Upper lobe of right lung (tissue), 1 donor: ENCODE measurements around the gene SFMBT2. TPM values are rescaled to one million over a fixed set of nuclear protein-coding genes. Genes with fewer than 3 reads are reported as not detected.
A peak's percentile ranks its signal among the peaks of the same experiment; 100 is the strongest.

Experiments used
- ATAC-seq: fragments of 200-7000 bp; cut with Tn5 transposase; one replicate; pipeline ENCODE4 v1.9.1; 2020; ENCODE audit warnings: mild to moderate bottlenecking, moderate library complexity
- DNase-seq: peaks from one replicate; pipeline ENCODE4 v3.0.0-alpha.2; 2020
- H3K27ac ChIP-seq: fragments of 200-600 bp; one replicate; pipeline ENCODE4 v1.8.0; 2022
- H3K27me3 ChIP-seq: fragments of 200-600 bp; one replicate; pipeline ENCODE4 v1.8.0; 2022; ENCODE audit warnings: mild to moderate bottlenecking
- H3K36me3 ChIP-seq: fragments of 200-600 bp; one replicate; pipeline ENCODE4 v1.8.0; 2022
- H3K4me1 ChIP-seq: fragments of 200-600 bp; one replicate; pipeline ENCODE4 v1.8.0; 2022
- H3K4me3 ChIP-seq: fragments of 200-600 bp; one replicate; pipeline ENCODE4 v1.8.0; 2022; ENCODE audit warnings: mild to moderate bottlenecking
- H3K9me3 ChIP-seq: fragments of 200-600 bp; one replicate; pipeline ENCODE4 v1.8.0; 2022
- intact Hi-C: fragments of 100-400 bp; cut with DNase I; formaldehyde crosslinking; loops from one replicate; pipeline ENCODE4 v1.11.0; 2022
- total RNA-seq: library from RNA; stranded (reverse); fragmentation: NEBNext Ultra II Directional; extraction: Animal tissue kit (Norgen Biotek cat#: 25700); gene quantifications from one replicate; pipeline ENCODE4 v1.2.1, GENCODE V29; 2021
- TF ChIP-seq, protein P1 (sequence below): fragments of 200-600 bp; IDR thresholded peaks from one replicate; pipeline ENCODE4 v1.8.0; 2022; ENCODE audit warnings: antibody characterized with exemption
- donor health status: DM: no; HTN: yes; CAD: no; lungs with severe emphysema.

SFMBT2 gene
- total RNA-seq, 1 donor from 2014 or later, result 16.1 TPM

DNA sequence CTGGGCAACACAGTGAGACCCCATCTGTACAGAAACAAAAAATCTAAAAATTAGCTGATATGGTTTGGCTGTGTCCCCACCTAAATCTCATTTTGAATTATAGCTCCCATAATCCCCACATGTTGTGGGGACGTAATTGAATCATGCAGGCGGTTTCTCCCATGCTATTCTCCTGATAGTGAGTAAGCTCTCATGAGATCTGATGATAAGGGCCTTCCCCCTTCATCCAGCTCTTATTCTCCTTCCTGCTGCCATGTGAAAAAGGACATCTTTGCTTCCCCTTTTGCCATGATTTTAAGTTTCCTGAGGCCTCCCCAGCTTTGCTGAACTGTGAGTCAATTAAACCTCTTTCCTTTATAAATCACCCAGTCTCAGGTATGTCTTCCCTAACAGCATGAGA lies 136.5 kb downstream of the SFMBT2 start:
- H3K4me1 ChIP-seq, result no peaks in the 10 kb centered on the region
- ATAC-seq (no peak), DNase-seq (no peak)
- no peaks in the 10 kb centered on the region for H3K36me3 ChIP-seq
- H3K27ac ChIP-seq, result no peak overlapping the region
- H3K9me3 ChIP-seq, result no peaks in the 10 kb centered on the region
- no peak overlapping the region for H3K4me3 ChIP-seq
- TF ChIP-seq, protein P1, sequence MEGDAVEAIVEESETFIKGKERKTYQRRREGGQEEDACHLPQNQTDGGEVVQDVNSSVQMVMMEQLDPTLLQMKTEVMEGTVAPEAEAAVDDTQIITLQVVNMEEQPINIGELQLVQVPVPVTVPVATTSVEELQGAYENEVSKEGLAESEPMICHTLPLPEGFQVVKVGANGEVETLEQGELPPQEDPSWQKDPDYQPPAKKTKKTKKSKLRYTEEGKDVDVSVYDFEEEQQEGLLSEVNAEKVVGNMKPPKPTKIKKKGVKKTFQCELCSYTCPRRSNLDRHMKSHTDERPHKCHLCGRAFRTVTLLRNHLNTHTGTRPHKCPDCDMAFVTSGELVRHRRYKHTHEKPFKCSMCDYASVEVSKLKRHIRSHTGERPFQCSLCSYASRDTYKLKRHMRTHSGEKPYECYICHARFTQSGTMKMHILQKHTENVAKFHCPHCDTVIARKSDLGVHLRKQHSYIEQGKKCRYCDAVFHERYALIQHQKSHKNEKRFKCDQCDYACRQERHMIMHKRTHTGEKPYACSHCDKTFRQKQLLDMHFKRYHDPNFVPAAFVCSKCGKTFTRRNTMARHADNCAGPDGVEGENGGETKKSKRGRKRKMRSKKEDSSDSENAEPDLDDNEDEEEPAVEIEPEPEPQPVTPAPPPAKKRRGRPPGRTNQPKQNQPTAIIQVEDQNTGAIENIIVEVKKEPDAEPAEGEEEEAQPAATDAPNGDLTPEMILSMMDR, result no peak
- intact Hi-C loops, result no loop called here
- no peaks in the 10 kb centered on the region for H3K27me3 ChIP-seq

DNA sequence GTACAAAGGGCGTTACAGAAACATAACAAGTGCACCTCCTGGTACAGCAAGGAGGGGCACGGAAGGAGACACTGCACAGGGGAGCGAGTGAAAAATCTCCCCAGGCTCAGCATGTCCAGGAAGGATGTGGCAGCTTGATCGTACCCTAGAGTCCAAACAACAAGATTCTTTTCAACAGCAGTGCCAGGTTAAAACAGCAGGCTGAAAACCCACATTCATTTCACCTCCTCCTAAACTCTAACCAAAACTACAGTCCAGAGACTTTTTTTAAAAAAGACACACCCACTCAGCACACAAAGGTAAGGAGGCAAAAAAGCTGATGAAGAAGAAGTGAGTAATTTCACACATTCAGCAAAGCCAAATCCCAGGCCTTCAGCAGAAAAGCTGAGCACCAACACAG lies 138.8 kb downstream of the SFMBT2 start:
- Histone ChIP-seq H3K36me3 (no peaks in the 10 kb centered on the region), H3K4me1 (no peaks in the 10 kb centered on the region), H3K9me3 (no peaks in the 10 kb centered on the region), H3K27me3 (no peaks in the 10 kb centered on the region), H3K27ac (no peak overlapping the region), H3K4me3 (no peak overlapping the region)
- TF ChIP-seq, protein P1, result no peak
- no peak for DNase-seq
- ATAC-seq, result no peak
- intact Hi-C loops, result no loop called here

DNA sequence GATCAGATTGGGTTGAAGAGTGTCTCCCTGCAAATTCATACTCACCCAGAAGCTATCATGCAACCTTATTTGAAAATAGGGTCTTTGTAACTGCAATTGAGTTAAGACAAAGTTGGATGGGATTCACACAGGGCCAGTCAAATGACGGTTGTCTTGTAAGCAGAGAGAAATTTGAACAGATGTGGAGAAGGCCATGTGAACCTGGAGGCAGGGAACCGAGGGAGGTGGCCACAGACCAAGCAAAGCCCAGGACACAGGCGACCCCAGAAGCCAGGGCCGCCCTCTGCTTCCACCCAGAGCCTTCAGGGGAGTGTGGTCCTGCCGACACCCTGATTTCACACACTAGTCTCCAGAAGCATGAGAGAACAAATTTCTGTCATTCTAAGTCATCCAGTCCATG lies 140.8 kb downstream of the SFMBT2 start:
- no peak for DNase-seq
- no peaks in the 10 kb centered on the region for H3K9me3 ChIP-seq
- TF ChIP-seq, protein P1, result no peak
- no peak overlapping the region for H3K4me3 ChIP-seq
- no peaks in the 10 kb centered on the region for H3K27me3 ChIP-seq
- no peaks in the 10 kb centered on the region for H3K4me1 ChIP-seq
- intact Hi-C loops, result loop anchor here (5.0 kb wide), 1 partner anchor 137 kb away; no protein-coding TSS in a partner anchor
- no peak overlapping the region for H3K27ac ChIP-seq
- peak; percentile 25 for ATAC-seq
- no peaks in the 10 kb centered on the region for H3K36me3 ChIP-seq

- intact Hi-C loops, result loop anchor here (5.0 kb wide), 1 partner anchor 140 kb away; no protein-coding TSS in a partner anchor
- no peaks in the 10 kb centered on the region for H3K9me3 ChIP-seq
- no peaks in the 10 kb centered on the region for H3K36me3 ChIP-seq
- no peaks in the 10 kb centered on the region for H3K4me1 ChIP-seq
- H3K27me3 ChIP-seq, result no peaks in the 10 kb centered on the region
- no peak overlapping the region for H3K27ac ChIP-seq
- H3K4me3 ChIP-seq, result no peak overlapping the region
- TF ChIP-seq, protein P1, result no peak
- no peak for DNase-seq
- ATAC-seq, result no peak
These were observed 143.7 kb downstream of the SFMBT2 start for GRCh38 chr10:7267142-7267541.

DNA sequence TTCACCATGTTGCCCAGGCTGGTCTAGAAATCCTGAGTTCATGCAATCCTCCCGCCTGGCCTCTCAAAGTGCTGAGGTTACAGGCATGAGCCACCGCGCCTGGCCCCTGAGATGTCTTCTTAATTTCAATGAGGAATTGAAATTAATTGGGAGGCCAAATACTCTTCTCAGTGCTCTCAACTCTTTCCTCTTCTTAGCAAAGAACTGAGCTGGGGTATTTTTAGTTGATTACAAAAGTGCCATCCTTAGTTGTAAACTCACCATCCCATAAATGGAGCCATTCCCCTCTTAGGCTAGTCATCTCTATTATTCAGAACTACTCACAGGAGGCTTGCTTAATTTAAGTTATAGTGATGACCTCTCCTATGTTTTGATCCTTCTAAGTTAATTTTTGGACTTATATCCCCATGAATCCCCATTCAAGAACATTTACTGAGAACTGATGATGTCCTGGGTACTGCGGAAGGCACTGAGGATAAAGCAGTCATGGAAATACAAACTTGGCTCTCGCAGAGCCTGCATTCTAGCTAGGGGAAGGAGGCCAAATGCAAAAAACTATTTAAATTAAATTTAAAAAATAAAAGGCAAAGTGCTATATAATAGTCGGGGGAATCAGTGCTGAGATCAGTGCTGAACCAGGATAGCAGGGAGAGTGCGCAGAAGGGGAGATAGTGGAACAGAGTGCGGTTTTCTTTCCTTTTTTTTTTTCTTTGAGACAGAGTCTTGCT lies 145.3 kb downstream of the SFMBT2 start:
- H3K27me3 ChIP-seq, result no peaks in the 10 kb centered on the region
- H3K4me1 ChIP-seq, result peaks cover 4% of the 10 kb centered on the region
- no peak overlapping the region for H3K4me3 ChIP-seq
- no peak for DNase-seq
- ATAC-seq, result no peak
- no peak overlapping the region for H3K27ac ChIP-seq
- TF ChIP-seq, protein P1, result no peak
- intact Hi-C loops, result loop anchor here (5.0 kb wide), 1 partner anchor 142 kb away; no protein-coding TSS in a partner anchor
- no peaks in the 10 kb centered on the region for H3K36me3 ChIP-seq
- no peaks in the 10 kb centered on the region for H3K9me3 ChIP-seq
